ENCODE data around the gene FGD5.

The FGD5 gene

DNA sequence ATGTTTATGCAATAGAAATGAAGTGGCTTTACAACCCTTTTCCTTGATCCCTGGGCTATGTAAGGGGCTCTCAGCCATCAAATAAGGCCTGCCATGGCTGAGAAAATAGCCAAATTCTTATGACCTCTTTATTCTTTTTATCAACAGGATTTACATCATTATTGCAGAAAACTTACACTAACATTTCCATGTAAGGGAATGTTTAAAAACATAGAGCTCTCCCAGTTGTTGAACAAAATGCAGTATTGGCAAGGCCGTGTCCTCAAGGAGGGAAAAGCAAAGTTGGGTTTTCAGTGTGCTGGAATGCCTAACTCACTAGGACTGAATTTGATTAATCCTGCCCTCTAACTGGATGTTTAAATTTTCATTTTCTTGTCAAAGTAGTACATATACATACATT, 150.9 kb downstream of the FGD5 start:
- no peak for DNase-seq (ENCODE audit: low read depth in 2 of 2, low spot score in 1 of 2)

DNA sequence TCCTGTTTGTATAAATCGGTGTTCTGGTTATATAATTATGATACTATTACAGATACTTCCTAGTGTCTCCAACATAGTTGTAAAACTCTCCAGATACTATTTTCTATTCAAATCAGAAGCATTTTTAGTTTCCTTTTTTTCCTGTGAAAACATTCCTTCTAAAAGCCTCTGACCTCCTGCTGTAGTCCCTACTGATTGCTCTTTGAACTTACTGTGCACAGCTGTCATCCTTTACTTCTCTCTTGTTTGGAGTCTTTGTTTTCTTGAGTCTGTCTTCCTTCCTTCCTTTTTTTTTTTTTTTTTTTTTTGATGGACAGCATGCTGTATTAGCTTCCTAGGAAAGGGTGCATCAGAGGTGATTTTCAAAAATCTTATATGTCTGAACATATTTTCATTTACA, 157.6 kb downstream of the FGD5 start:
- no peak for DNase-seq (ENCODE audit: low read depth in 2 of 2, low spot score in 1 of 2)

DNA sequence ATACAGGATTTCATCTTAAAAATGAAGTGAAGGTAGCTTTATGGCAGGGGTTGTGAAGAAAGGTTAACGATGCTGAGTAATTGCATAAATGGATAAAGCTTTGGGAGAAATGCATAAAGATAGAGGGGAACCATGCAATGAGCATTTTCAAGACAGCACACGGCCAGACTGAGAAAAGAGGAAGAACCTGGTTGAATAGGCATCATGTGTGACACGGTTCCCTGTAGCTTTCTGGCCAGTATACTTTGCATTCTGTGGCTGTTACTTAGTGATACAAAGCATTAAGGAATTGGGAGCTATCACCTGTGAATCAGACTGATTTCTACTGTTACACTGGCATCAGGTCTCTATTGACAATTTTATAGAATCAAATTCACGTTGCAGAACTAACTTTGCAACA, 161.9 kb downstream of the FGD5 start:
- no peak for DNase-seq (ENCODE audit: low read depth in 2 of 2, low spot score in 1 of 2)

All from stimulated activated CD8-positive, alpha-beta memory T cell treated with anti-CD3 and anti-CD28 coated beads, Interleukin-4, amount 100 ng/mL, for 1 hour (primary cell).